Fibroblast of lung (primary cell): ENCODE results near the gene SCGB1C1.

Experiments
- CTCF ChIP-seq, 2 donors: IDR thresholded peaks in 1 of 2; conservative IDR thresholded peaks in 1 of 2; 1 replicate in 1 of 2; 2 replicates in 1 of 2; pipeline ENCODE4 v1.5.1; 2011 to 2012; ENCODE audit warnings: low read length in 2 of 2, control low read depth in 1 of 2, inconsistent platforms in 1 of 2, low read depth in 1 of 2, mild to moderate bottlenecking in 1 of 2
- EZH2 ChIP-seq: IDR thresholded peaks from 2 replicates; pipeline ENCODE4 v1.5.1; 2012; ENCODE audit warnings: low read length, control low read depth, mild to moderate bottlenecking; ENCODE audit errors: missing control alignments

GRCh38 chr11:212150-213100, 19.5 kb downstream of the SCGB1C1 start:
- TF ChIP-seq CTCF (conservative IDR thresholded peaks at IDR 0.05 in 1 of 2, IDR thresholded peaks at IDR 0.05 in 1 of 2; ENCODE audit: low read depth in 1 of 2, low read length in 2 of 2) (no peak), EZH2 (no peak)
